Neutrophil (primary cell): ENCODE results near the gene ADAM15.
A peak's percentile ranks its signal among the peaks of the same experiment; 100 is the strongest.

Experiments used
- H3K27ac ChIP-seq: fragments of 200-600 bp; sonication (generic); 2 replicates; pipeline ENCODE4 v1.5.1; 2016; ENCODE audit warnings: mild to moderate bottlenecking, moderate library complexity
- H3K27me3 ChIP-seq: fragments of 200-600 bp; sonication (generic); 2 replicates; pipeline ENCODE4 v1.6.0; 2016; ENCODE audit warnings: mild to moderate bottlenecking
- H3K36me3 ChIP-seq: fragments of 200-600 bp; sonication (generic); 2 replicates; pipeline ENCODE4 v1.5.1; 2017
- H3K4me1 ChIP-seq, 2 experiments: fragments of 200-600 bp in 1 of 2; sonication (generic) in 1 of 2; 1 replicate in 1 of 2; 2 replicates in 1 of 2; pipeline versions ENCODE4 v1.5.1 to v1.6.1; 2013 to 2016; ENCODE audit warnings: low read depth in 1 of 2, low read length in 1 of 2, mild to moderate bottlenecking in 1 of 2, moderate library complexity in 1 of 2; ENCODE audit not compliant: control insufficient read depth in 1 of 2, insufficient read depth in 1 of 2
- H3K4me3 ChIP-seq, 2 experiments: fragments of 200-600 bp in 1 of 2; sonication (generic) in 1 of 2; 1 replicate in 1 of 2; 2 replicates in 1 of 2; pipeline ENCODE4 v1.5.1; 2013 to 2016; ENCODE audit warnings: low read depth in 1 of 2, low read length in 1 of 2, mild to moderate bottlenecking in 1 of 2, moderate library complexity in 1 of 2
- H3K9me3 ChIP-seq: fragments of 200-600 bp; sonication (generic); 2 replicates; pipeline ENCODE4 v1.5.1; 2016
- CTCF ChIP-seq: fragments of 200-600 bp; sonication (generic); IDR thresholded peaks from 2 replicates; pipeline ENCODE4 v1.5.1; 2016; ENCODE audit warnings: antibody characterized with exemption

ADAM15 gene

GRCh38 chr1:155018617-155019348 is 32.3 kb upstream of the ADAM15 start:
- Histone ChIP-seq H3K9me3 (no peaks in the 10 kb centered on the region), H3K27ac (peak overlapping the region; percentile 97), H3K4me3 (no peak overlapping the region), H3K27me3 (no peaks in the 10 kb centered on the region), H3K4me1 (peaks cover 45 to 52% of the 10 kb centered on the region in 2 experiments), H3K36me3 (peaks cover 60% of the 10 kb centered on the region)
- TF ChIP-seq CTCF = no peak

GRCh38 chr1:155019377-155020245 is 31.5 kb upstream of the ADAM15 start:
- H3K4me1 ChIP-seq = peaks cover 37 to 44% of the 10 kb centered on the region in 2 experiments
- H3K9me3 ChIP-seq = no peaks in the 10 kb centered on the region
- H3K4me3 ChIP-seq = no peak overlapping the region
- no peak for TF ChIP-seq CTCF
- H3K36me3 ChIP-seq = peaks cover 52% of the 10 kb centered on the region
- no peaks in the 10 kb centered on the region for H3K27me3 ChIP-seq
- peak overlapping the region; percentile 97 for H3K27ac ChIP-seq

- Histone ChIP-seq H3K4me3 (no peak overlapping the region), H3K4me1 (peaks cover 20 to 25% of the 10 kb centered on the region in 2 experiments), H3K36me3 (peaks cover 25% of the 10 kb centered on the region), H3K27me3 (no peaks in the 10 kb centered on the region), H3K9me3 (no peaks in the 10 kb centered on the region), H3K27ac (peak overlapping the region; percentile 18)
- TF ChIP-seq CTCF = no peak
Measured at GRCh38 chr1:155022136-155022926, 28.8 kb upstream of the ADAM15 start.

- Histone ChIP-seq H3K4me1 (peaks cover 14 to 19% of the 10 kb centered on the region in 2 experiments), H3K4me3 (no peak overlapping the region), H3K9me3 (no peaks in the 10 kb centered on the region), H3K27me3 (no peaks in the 10 kb centered on the region), H3K36me3 (peaks cover 19% of the 10 kb centered on the region), H3K27ac (peak overlapping the region; percentile 18)
- no peak for TF ChIP-seq CTCF
Measured at GRCh38 chr1:155022927-155023236, 28.2 kb upstream of the ADAM15 start.

GRCh38 chr1:155023627-155024026 is 27.5 kb upstream of the ADAM15 start:
- peaks cover 14 to 20% of the 10 kb centered on the region in 2 experiments for H3K4me1 ChIP-seq
- TF ChIP-seq CTCF = no peak
- no peak overlapping the region for H3K4me3 ChIP-seq
- peaks cover 12% of the 10 kb centered on the region for H3K36me3 ChIP-seq
- H3K27ac ChIP-seq = no peak overlapping the region
- no peaks in the 10 kb centered on the region for H3K9me3 ChIP-seq
- H3K27me3 ChIP-seq = no peaks in the 10 kb centered on the region
